Measurements from ENCODE around the gene NTRK3.

Gene NTRK3

GRCh38 chr15:87940768-87941167, 315.8 kb downstream of the NTRK3 start:
- TF ChIP-seq CTCF (conservative IDR thresholded peaks at IDR 0.05; ENCODE audit: low read length), result no peak
- H3K4me3 ChIP-seq (ENCODE audit: low read length), result no peak overlapping the region
- peak; percentile 56 for DNase-seq (ENCODE audit: low read depth)

GRCh38 chr15:87939848-87940457, 316.6 kb downstream of the NTRK3 start:
- no peak overlapping the region for H3K4me3 ChIP-seq (ENCODE audit: low read length)
- DNase-seq (ENCODE audit: low read depth), result no peak

GRCh38 chr15:87938031-87938430, 318.5 kb downstream of the NTRK3 start:
- TF ChIP-seq CTCF (conservative IDR thresholded peaks at IDR 0.05; ENCODE audit: low read length), result no peak
- H3K4me3 ChIP-seq (ENCODE audit: low read length), result no peak overlapping the region
- DNase-seq (ENCODE audit: low read depth), result peak; percentile 21

More at GRCh38 chr15:87939848-87940457, 316.6 kb downstream of the NTRK3 start:
- no peak for TF ChIP-seq CTCF (conservative IDR thresholded peaks at IDR 0.05; ENCODE audit: low read length)

GRCh38 chr15:87935583-87935982, 321.0 kb downstream of the NTRK3 start:
- TF ChIP-seq CTCF (conservative IDR thresholded peaks at IDR 0.05; ENCODE audit: low read length), result no peak
- DNase-seq (ENCODE audit: low read depth), result no peak
- no peak overlapping the region for H3K4me3 ChIP-seq (ENCODE audit: low read length)

GRCh38 chr15:87931584-87931983, 325.0 kb downstream of the NTRK3 start:
- TF ChIP-seq CTCF (conservative IDR thresholded peaks at IDR 0.05; ENCODE audit: low read length), result no peak
- no peak for DNase-seq (ENCODE audit: low read depth)
- no peak overlapping the region for H3K4me3 ChIP-seq (ENCODE audit: low read length)

- no peak for DNase-seq (ENCODE audit: low read depth)
- no peak overlapping the region for H3K4me3 ChIP-seq (ENCODE audit: low read length)
- no peak for TF ChIP-seq CTCF (conservative IDR thresholded peaks at IDR 0.05; ENCODE audit: low read length)
These were observed 326.1 kb downstream of the NTRK3 start for GRCh38 chr15:87930457-87930856.

GRCh38 chr15:87929841-87930240, 326.7 kb downstream of the NTRK3 start:
- TF ChIP-seq CTCF (conservative IDR thresholded peaks at IDR 0.05; ENCODE audit: low read length), result no peak
- DNase-seq (ENCODE audit: low read depth), result no peak

More at GRCh38 chr15:87929841-87930240, 326.7 kb downstream of the NTRK3 start:
- no peak overlapping the region for H3K4me3 ChIP-seq (ENCODE audit: low read length)

Data from AG10803 (cell line).